ENCODE results near the gene IQSEC2. TPM values are rescaled to one million over a fixed set of nuclear protein-coding genes. Genes with fewer than 3 reads are reported as not detected.

Gene IQSEC2
- total and polyA plus RNA-seq, 2 experiments from 2014 or later = 6.0 to 10.2 TPM

DNA sequence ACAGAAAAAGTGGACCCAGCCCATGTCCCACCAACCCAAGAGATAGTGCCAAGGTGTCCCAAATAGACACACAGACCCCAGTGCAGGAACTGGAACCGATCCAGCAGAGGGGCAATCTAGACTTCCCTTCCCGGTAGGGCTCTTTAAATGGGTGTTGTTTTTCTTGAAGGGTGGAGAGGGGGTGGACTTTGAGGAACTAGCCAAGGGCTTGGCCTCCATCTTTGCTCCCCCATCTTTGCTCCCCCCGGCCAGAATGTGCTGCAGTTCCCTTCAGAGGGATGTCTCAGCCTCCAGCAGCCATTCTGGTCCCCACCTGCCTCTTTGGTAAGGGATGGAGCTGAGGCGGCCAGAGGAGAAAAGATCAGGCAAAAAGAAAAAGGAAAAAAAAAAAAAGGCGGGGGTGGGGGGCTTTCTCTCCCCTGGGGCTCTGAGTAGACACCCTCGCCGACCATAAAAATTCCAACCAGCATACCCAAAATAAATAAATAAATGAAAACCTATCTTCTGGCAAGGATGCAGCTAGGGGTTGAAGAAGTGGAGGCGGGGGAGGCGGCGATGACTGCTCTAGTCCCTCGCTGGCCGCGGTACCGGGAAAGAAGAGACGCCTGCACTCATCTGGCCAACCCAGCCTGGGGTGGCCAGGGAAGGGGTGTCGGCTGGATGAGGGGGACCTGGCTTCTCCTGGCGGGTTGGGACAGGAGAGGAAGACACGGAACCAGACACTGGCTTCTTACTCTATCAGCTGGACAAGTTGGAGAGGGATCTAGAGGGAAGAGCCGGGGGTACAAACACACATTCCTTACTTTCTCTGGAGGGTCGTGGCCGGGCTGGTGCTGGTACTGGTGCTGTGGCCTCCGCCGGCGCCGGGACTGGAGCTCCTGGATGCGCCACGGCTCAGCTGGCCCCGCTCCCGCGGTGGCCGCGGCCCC, 38.5 kb upstream of the IQSEC2 start:
- Histone ChIP-seq H3K4me3 (peak overlapping the region; percentile 72), H3K36me3 (ENCODE audit: low read depth) (no peaks in the 10 kb centered on the region), H3K9ac (peak overlapping the region; percentile 56; the same call in 1 of the 2 replicates), H3K9me3 (ENCODE audit: low read depth) (no peaks in the 10 kb centered on the region), H3F3A (ENCODE audit: insufficient read depth) (no peaks in the 10 kb centered on the region), H3K79me2 (ENCODE audit: insufficient read depth) (no peaks in the 10 kb centered on the region), H4K20me1 (ENCODE audit: insufficient read depth) (no peaks in the 10 kb centered on the region), H3K4me1 (ENCODE audit: insufficient read depth) (no peaks in the 10 kb centered on the region), H2AFZ (peak overlapping the region; percentile 71; the same call in 1 of the 2 replicates), H3K9me2 (ENCODE audit: insufficient read depth) (no peaks in the 10 kb centered on the region), H3K27me3 (replicated peaks; ENCODE audit: insufficient read depth) (no peaks in the 10 kb centered on the region; the same call in 1 of the 2 replicates), H3K4me2 (ENCODE audit: unreplicated experiment) (peak overlapping the region; percentile 73), H3K27ac (no peak overlapping the region)
- in situ Hi-C loops (cut with MboI) = no loop called here
- peak; percentile 58 for DNase-seq
- TF ChIP-seq EZH2 (IDR thresholded peaks at IDR 0.05; ENCODE audit: insufficient read depth, poor library complexity, severe bottlenecking) = no peak
- no peak for TF ChIP-seq EZH2phosphoT487 (IDR thresholded peaks at IDR 0.05; ENCODE audit: insufficient read depth, low read depth)
- 0 to 2% methylated on average over 12 to 23 of the region's 32 CpGs for WGBS, 2 experiments (ENCODE audit: low coverage in 1 of 2, low lambda C conversion rate in 2 of 2, missing lambda C conversion rate in 2 of 2)

DNA sequence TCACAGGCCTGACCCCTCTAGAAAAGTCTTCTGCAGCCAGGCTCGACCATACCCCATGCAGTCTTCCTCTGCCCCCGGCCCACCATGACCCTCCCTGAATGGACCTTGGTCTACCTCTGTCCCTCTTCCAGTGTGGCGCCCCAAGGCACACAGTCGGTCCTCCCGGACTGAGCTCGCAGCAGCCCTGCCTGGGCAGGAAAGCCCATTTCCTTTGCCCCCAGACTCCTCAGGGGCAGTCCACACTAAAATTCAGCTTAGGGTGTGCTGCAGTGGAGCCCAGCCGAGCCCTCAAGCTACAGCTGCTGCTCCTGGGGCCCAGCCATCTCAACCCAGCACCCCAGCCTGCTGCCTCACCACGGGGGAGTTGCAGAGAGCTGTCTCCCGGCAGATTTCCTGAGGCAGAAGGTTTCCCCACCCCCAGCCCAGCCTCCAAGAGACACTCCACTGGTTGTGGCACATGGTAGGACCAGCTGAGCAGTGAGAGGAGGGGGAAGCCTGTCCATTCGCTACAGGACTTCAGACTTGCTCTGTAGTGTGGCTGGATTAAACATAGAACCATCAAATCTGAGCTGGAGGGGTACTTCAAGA, 37.5 kb upstream of the IQSEC2 start:
- Histone ChIP-seq H4K20me1 (ENCODE audit: insufficient read depth) (no peaks in the 10 kb centered on the region), H3K27me3 (replicated peaks; ENCODE audit: insufficient read depth) (no peaks in the 10 kb centered on the region), H3K9ac (no peak overlapping the region), H3K4me3 (peak overlapping the region; percentile 72), H3K36me3 (ENCODE audit: low read depth) (no peaks in the 10 kb centered on the region), H3K79me2 (ENCODE audit: insufficient read depth) (no peaks in the 10 kb centered on the region), H3K9me3 (ENCODE audit: low read depth) (no peaks in the 10 kb centered on the region), H3K27ac (no peak overlapping the region), H2AFZ (no peak overlapping the region), H3F3A (ENCODE audit: insufficient read depth) (no peaks in the 10 kb centered on the region), H3K9me2 (ENCODE audit: insufficient read depth) (no peaks in the 10 kb centered on the region), H3K4me1 (ENCODE audit: insufficient read depth) (0 out of 2 replicates have a peak, but pooled peaks cover under 1% of the 10 kb centered on the region), H3K4me2 (ENCODE audit: unreplicated experiment) (peak overlapping the region; percentile 73)
- no peak for DNase-seq
- TF ChIP-seq EZH2phosphoT487 (IDR thresholded peaks at IDR 0.05; ENCODE audit: insufficient read depth, low read depth) = no peak
- no peak for TF ChIP-seq EZH2 (IDR thresholded peaks at IDR 0.05; ENCODE audit: insufficient read depth, poor library complexity, severe bottlenecking)
- 83 to 87% methylated on average over 7 to 9 of the region's 10 CpGs for WGBS, 2 experiments (ENCODE audit: low coverage in 1 of 2, low lambda C conversion rate in 2 of 2, missing lambda C conversion rate in 2 of 2)
- in situ Hi-C loops (cut with MboI) = no loop called here

DNA sequence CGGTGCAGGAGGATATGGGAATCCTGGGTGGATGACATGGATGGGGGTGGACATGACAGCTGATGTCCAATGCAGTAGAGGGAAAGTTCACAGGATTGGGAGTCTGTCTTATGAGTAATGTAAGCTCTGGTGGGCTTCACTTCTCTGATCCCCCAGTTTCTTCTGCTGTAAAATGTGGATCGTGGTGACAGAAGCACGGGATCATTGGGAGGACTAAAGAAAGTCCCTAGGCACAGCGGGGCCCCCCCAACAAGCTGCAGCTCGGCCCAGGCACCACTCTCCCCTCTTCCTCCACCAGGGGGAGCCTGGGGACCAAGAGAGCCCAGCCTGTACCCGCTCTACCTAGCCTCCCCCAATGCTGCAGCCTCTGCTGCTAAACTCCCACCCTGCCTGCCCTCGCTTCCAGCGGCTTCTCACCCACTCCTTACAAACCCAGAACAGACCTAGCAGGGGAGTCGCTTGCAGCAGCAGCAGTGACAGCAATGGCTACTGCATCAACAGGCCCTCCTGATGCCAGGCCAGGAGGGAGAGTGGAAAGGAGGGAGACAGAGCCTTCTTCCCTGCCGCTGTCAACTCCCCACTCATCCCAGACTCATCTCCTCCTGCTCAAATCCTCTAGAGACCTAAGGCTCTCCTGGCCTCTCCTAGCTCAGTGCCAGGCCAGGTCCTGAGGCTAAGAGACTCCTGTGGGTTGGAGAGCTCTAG, 36.1 kb upstream of the IQSEC2 start:
- H3K4me2 ChIP-seq (ENCODE audit: unreplicated experiment) = no peak overlapping the region
- H3K4me1 ChIP-seq (ENCODE audit: insufficient read depth) = peaks cover 13% of the 10 kb centered on the region
- no peak overlapping the region for H3K4me3 ChIP-seq
- no peaks in the 10 kb centered on the region for H3K79me2 ChIP-seq (ENCODE audit: insufficient read depth)
- in situ Hi-C loops (cut with MboI) = no loop called here
- H4K20me1 ChIP-seq (ENCODE audit: insufficient read depth) = no peaks in the 10 kb centered on the region
- H3K9me2 ChIP-seq (ENCODE audit: insufficient read depth) = no peaks in the 10 kb centered on the region
- H3K27me3 ChIP-seq (replicated peaks; ENCODE audit: insufficient read depth) = no peaks in the 10 kb centered on the region
- H3K36me3 ChIP-seq (ENCODE audit: low read depth) = no peaks in the 10 kb centered on the region
- no peak overlapping the region for H3K27ac ChIP-seq
- DNase-seq = peak; percentile 61
- TF ChIP-seq EZH2phosphoT487 (IDR thresholded peaks at IDR 0.05; ENCODE audit: insufficient read depth, low read depth) (no peak), EZH2 (IDR thresholded peaks at IDR 0.05; ENCODE audit: insufficient read depth, poor library complexity, severe bottlenecking) (no peak)
- H3K9me3 ChIP-seq (ENCODE audit: low read depth) = no peaks in the 10 kb centered on the region
- WGBS, 2 experiments (ENCODE audit: low coverage in 1 of 2, low lambda C conversion rate in 2 of 2, missing lambda C conversion rate in 2 of 2) = 4 to 6% methylated on average over 5 to 8 of the region's 10 CpGs
- peaks cover 4% of the 10 kb centered on the region; the same call in 1 of the 2 replicates for H3F3A ChIP-seq (ENCODE audit: insufficient read depth)
- H2AFZ ChIP-seq = no peak overlapping the region
- H3K9ac ChIP-seq = no peak overlapping the region

DNA sequence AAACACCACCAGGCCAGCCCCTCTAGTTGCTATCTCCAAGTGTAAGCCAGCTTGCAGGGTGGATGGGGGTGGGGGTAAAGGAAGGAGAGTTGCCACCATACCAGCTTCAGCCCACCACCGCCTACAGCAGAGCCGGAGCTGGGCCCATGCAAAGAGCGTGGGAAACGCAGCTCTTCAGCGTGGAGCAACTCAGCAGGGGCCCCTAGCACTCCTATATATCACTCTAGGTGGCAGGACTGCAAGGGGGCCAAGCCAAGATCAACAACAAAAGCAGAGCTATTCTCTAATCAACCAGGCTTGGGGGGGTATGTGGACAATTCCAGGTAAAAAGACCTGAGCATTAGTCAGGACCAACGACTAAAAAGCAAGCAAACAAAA, 35.5 kb upstream of the IQSEC2 start:
- TF ChIP-seq EZH2phosphoT487 (IDR thresholded peaks at IDR 0.05; ENCODE audit: insufficient read depth, low read depth) (no peak), EZH2 (IDR thresholded peaks at IDR 0.05; ENCODE audit: insufficient read depth, poor library complexity, severe bottlenecking) (no peak)
- Histone ChIP-seq H3K4me2 (ENCODE audit: unreplicated experiment) (no peak overlapping the region), H3K27ac (no peak overlapping the region), H3K4me1 (ENCODE audit: insufficient read depth) (peaks cover 14% of the 10 kb centered on the region), H3K79me2 (ENCODE audit: insufficient read depth) (no peaks in the 10 kb centered on the region), H3K4me3 (no peak overlapping the region), H4K20me1 (ENCODE audit: insufficient read depth) (no peaks in the 10 kb centered on the region), H3K36me3 (ENCODE audit: low read depth) (no peaks in the 10 kb centered on the region), H3K9me3 (ENCODE audit: low read depth) (no peaks in the 10 kb centered on the region), H2AFZ (no peak overlapping the region), H3K9ac (no peak overlapping the region), H3F3A (ENCODE audit: insufficient read depth) (peaks cover 7% of the 10 kb centered on the region; the same call in 1 of the 2 replicates), H3K27me3 (replicated peaks; ENCODE audit: insufficient read depth) (no peaks in the 10 kb centered on the region), H3K9me2 (ENCODE audit: insufficient read depth) (no peaks in the 10 kb centered on the region)
- WGBS, 2 experiments (ENCODE audit: low coverage in 1 of 2, low lambda C conversion rate in 2 of 2, missing lambda C conversion rate in 2 of 2) = 39 to 49% methylated on average over 6 of the region's 6 CpGs
- in situ Hi-C loops (cut with MboI) = no loop called here
- no peak for DNase-seq
